ENCODE data around the gene MTF1.
"Not testable (repeated sequence)": the region's sequence is repeated elsewhere in the genome, so short reads cannot be mapped to it uniquely, and the experiment has no call there.

- TF ChIP-seq CTCF (IDR thresholded peaks at IDR 0.05; ENCODE audit: low read depth, low read length); EZH2phosphoT487 (IDR thresholded peaks at IDR 0.05; ENCODE audit: low read depth): not testable (repeated sequence)
These were observed 88.0 kb downstream of the MTF1 start for GRCh38 chr1:37771440-37771839.
